ENCODE data around the gene ABHD18.
"Not testable (repeated sequence)": the region's sequence is repeated elsewhere in the genome, so short reads cannot be mapped to it uniquely, and the experiment has no call there.

The ABHD18 gene

GRCh38 chr4:128029907-128030306 is 64.7 kb downstream of the ABHD18 start:
- Histone ChIP-seq H3K36me3 (ENCODE audit: control insufficient read depth in 2 of 2, insufficient read depth in 1 of 2, low read length in 2 of 2) (peaks cover 0 to 10% of the 10 kb centered on the region in 2 experiments; a peak in 2 of 3 replicates), H3K4me1 (ENCODE audit: control insufficient read depth, insufficient read depth, low read length) (no peaks in the 10 kb centered on the region), H3K4me3 (ENCODE audit: low read depth, low read length) (no peak overlapping the region), H3K9me3 (ENCODE audit: control insufficient read depth, insufficient read depth, low read depth, low read length) (no peaks in the 10 kb centered on the region), H3K27ac (ENCODE audit: extremely low read depth, low read depth, low read length) (no peak overlapping the region)
- POLR2A ChIA-PET: no interaction called here
- TF ChIP-seq ZNF416 (tag by site-specific recombination; IDR thresholded peaks at IDR 0.05) (no peak), ZNF121 (tag by site-specific recombination; IDR thresholded peaks at IDR 0.05) (peak; percentile 56; the same call in 1 of the 2 replicates)
- CTCF ChIA-PET: no interaction called here

GRCh38 chr4:128031756-128032384 is 66.7 kb downstream of the ABHD18 start:
- peaks cover 0 to 9% of the 10 kb centered on the region in 2 experiments; a peak in 2 of 3 replicates for H3K36me3 ChIP-seq (ENCODE audit: control insufficient read depth in 2 of 2, insufficient read depth in 1 of 2, low read length in 2 of 2)
- no peak overlapping the region for H3K27ac ChIP-seq (ENCODE audit: extremely low read depth, low read depth, low read length)
- ChIA-PET CTCF (no interaction called here), POLR2A (no interaction called here)
- no peaks in the 10 kb centered on the region for H3K4me1 ChIP-seq (ENCODE audit: control insufficient read depth, insufficient read depth, low read length)
- H3K9me3 ChIP-seq (ENCODE audit: control insufficient read depth, insufficient read depth, low read depth, low read length): no peaks in the 10 kb centered on the region
- TF ChIP-seq ZNF610 (tag by site-specific recombination; IDR thresholded peaks at IDR 0.05; ENCODE audit: borderline replicate concordance) (no peak), ZNF394 (tag by site-specific recombination; IDR thresholded peaks at IDR 0.05; ENCODE audit: borderline replicate concordance) (no peak), ZNF112 (tag by site-specific recombination; IDR thresholded peaks at IDR 0.05) (no peak), ZBTB8A (tag by site-specific recombination; IDR thresholded peaks at IDR 0.05) (no peak), ZNF621 (tag by site-specific recombination; IDR thresholded peaks at IDR 0.05) (no peak), ZSCAN23 (tag by site-specific recombination; IDR thresholded peaks at IDR 0.05) (no peak), ZNF792 (tag by site-specific recombination; IDR thresholded peaks at IDR 0.05) (no peak), PRDM1 (tag by site-specific recombination; IDR thresholded peaks at IDR 0.05) (no peak), ZNF704 (tag by site-specific recombination; IDR thresholded peaks at IDR 0.05) (no peak), ZNF571 (tag by site-specific recombination; IDR thresholded peaks at IDR 0.05) (no peak), SCRT1 (tag by site-specific recombination; IDR thresholded peaks at IDR 0.05; ENCODE audit: borderline replicate concordance) (no peak), ZNF791 (tag by site-specific recombination; IDR thresholded peaks at IDR 0.05) (no peak), BCL11B (tag by site-specific recombination; IDR thresholded peaks at IDR 0.05; ENCODE audit: low read depth) (no peak), ZNF24 (tag by site-specific recombination; IDR thresholded peaks at IDR 0.05) (no peak), SALL2 (tag by site-specific recombination; IDR thresholded peaks at IDR 0.05; ENCODE audit: borderline replicate concordance) (no peak), ZBTB49 (tag by site-specific recombination; IDR thresholded peaks at IDR 0.05; ENCODE audit: low read depth) (no peak)
- no peak overlapping the region for H3K4me3 ChIP-seq (ENCODE audit: low read depth, low read length)

GRCh38 chr4:128039568-128039967 is 74.4 kb downstream of the ABHD18 start:
- no peaks in the 10 kb centered on the region; a peak in 1 of 3 replicates for H3K36me3 ChIP-seq (ENCODE audit: control insufficient read depth in 2 of 2, insufficient read depth in 1 of 2, low read length in 2 of 2)
- no peak overlapping the region for H3K27ac ChIP-seq (ENCODE audit: extremely low read depth, low read depth, low read length)
- CTCF ChIA-PET: no interaction called here
- no peaks in the 10 kb centered on the region for H3K4me1 ChIP-seq (ENCODE audit: control insufficient read depth, insufficient read depth, low read length)
- no peak overlapping the region for H3K4me3 ChIP-seq (ENCODE audit: low read depth, low read length)
- TF ChIP-seq ZNF157 (tag by site-specific recombination; IDR thresholded peaks at IDR 0.05) (no peak), BCL6B (tag by site-specific recombination; IDR thresholded peaks at IDR 0.05) (no peak), ZNF266 (tag by site-specific recombination; IDR thresholded peaks at IDR 0.05; ENCODE audit: low read depth) (no peak), ZNF292 (tag by site-specific recombination; IDR thresholded peaks at IDR 0.05; ENCODE audit: borderline replicate concordance, low read depth) (no peak)
- H3K9me3 ChIP-seq (ENCODE audit: control insufficient read depth, insufficient read depth, low read depth, low read length): no peaks in the 10 kb centered on the region
- POLR2A ChIA-PET: no interaction called here

GRCh38 chr4:128047019-128047418 is 81.8 kb downstream of the ABHD18 start:
- POLR2A ChIA-PET; CTCF ChIA-PET; H3K36me3 ChIP-seq (ENCODE audit: control insufficient read depth in 2 of 2, insufficient read depth in 1 of 2, low read length in 2 of 2); H3K4me3 ChIP-seq (ENCODE audit: low read depth, low read length); H3K27ac ChIP-seq (ENCODE audit: extremely low read depth, low read depth, low read length); H3K9me3 ChIP-seq (ENCODE audit: control insufficient read depth, insufficient read depth, low read depth, low read length); H3K4me1 ChIP-seq (ENCODE audit: control insufficient read depth, insufficient read depth, low read length): not testable (repeated sequence)

- H3K4me1 ChIP-seq (ENCODE audit: control insufficient read depth, insufficient read depth, low read length); H3K4me3 ChIP-seq (ENCODE audit: low read depth, low read length); CTCF ChIA-PET; H3K27ac ChIP-seq (ENCODE audit: extremely low read depth, low read depth, low read length); H3K9me3 ChIP-seq (ENCODE audit: control insufficient read depth, insufficient read depth, low read depth, low read length); POLR2A ChIA-PET; H3K36me3 ChIP-seq (ENCODE audit: control insufficient read depth in 2 of 2, insufficient read depth in 1 of 2, low read length in 2 of 2): not testable (repeated sequence)
These were observed 82.3 kb downstream of the ABHD18 start for GRCh38 chr4:128047514-128047913.

Measured in HEK293 (cell line).